ENCODE data around the gene MCC.

Gene MCC

GRCh38 chr5:113017881-113018635 is 470.2 kb downstream of the MCC start:
- DNase-seq = no peak

- DNase-seq = no peak
These were observed 482.8 kb downstream of the MCC start for GRCh38 chr5:113005454-113005853.

- DNase-seq = no peak
These were observed 484.5 kb downstream of the MCC start for GRCh38 chr5:113003763-113004162.

- DNase-seq = no peak
These were observed 485.8 kb downstream of the MCC start for GRCh38 chr5:113002423-113002822.

GRCh38 chr5:113000466-113000865 is 487.8 kb downstream of the MCC start:
- no peak for DNase-seq

GRCh38 chr5:112998296-112998695 is 490.0 kb downstream of the MCC start:
- DNase-seq = no peak

- no peak for DNase-seq
These were observed 491.4 kb downstream of the MCC start for GRCh38 chr5:112996830-112997374.

- peak; percentile 63 to 80 for DNase-seq
These were observed 492.3 kb downstream of the MCC start for GRCh38 chr5:112995764-112996618.

- DNase-seq = no peak
These were observed 502.0 kb downstream of the MCC start for GRCh38 chr5:112986224-112986623.

GRCh38 chr5:112983363-112983762 is 504.9 kb downstream of the MCC start:
- DNase-seq = no peak

- no peak for DNase-seq
These were observed 508.5 kb downstream of the MCC start for GRCh38 chr5:112979723-112980122.

GRCh38 chr5:112978836-112979235 is 509.4 kb downstream of the MCC start:
- no peak for DNase-seq

- no peak for DNase-seq
These were observed 510.8 kb downstream of the MCC start for GRCh38 chr5:112977440-112977861.

- peak; percentile 97 to 98 for DNase-seq
These were observed 511.6 kb downstream of the MCC start, which contains the start of gene DCP2 for GRCh38 chr5:112976432-112977309. Gene DCP2, plus strand, starts transcription at chr5:112976798. Its CDS starts 136 bp downstream, at chr5:112976934.

GRCh38 chr5:112975721-112976431 is 512.4 kb downstream of the MCC start:
- no peak for DNase-seq

- DNase-seq = no peak
These were observed 513.4 kb downstream of the MCC start for GRCh38 chr5:112974901-112975300.

- DNase-seq = no peak
These were observed 514.3 kb downstream of the MCC start for GRCh38 chr5:112973904-112974303.

- DNase-seq = no peak
These were observed 515.2 kb downstream of the MCC start for GRCh38 chr5:112973036-112973435.

Data from CD4-positive, alpha-beta T cell treated with Interleukin-1 beta for 1 hour (primary cell).